GM12872 (cell line): ENCODE measurements around the gene UVRAG.

Experiments used
- CTCF ChIP-seq: IDR thresholded peaks from 3 replicates; pipeline ENCODE4 v1.5.1; 2011; ENCODE audit warnings: low read depth, mild to moderate bottlenecking, low read length, moderate library complexity; ENCODE audit not compliant: insufficient read depth

Gene UVRAG

GRCh38 chr11:76105637-76106036 is 290.6 kb downstream of the UVRAG start:
- no peak for TF ChIP-seq CTCF

- TF ChIP-seq CTCF: no peak
Measured at GRCh38 chr11:76107971-76108370, 293.0 kb downstream of the UVRAG start.

GRCh38 chr11:76114238-76114637 is 299.2 kb downstream of the UVRAG start:
- no peak for TF ChIP-seq CTCF

GRCh38 chr11:76115555-76115954 is 300.5 kb downstream of the UVRAG start:
- TF ChIP-seq CTCF: no peak

GRCh38 chr11:76119032-76119431 is 304.0 kb downstream of the UVRAG start:
- no peak for TF ChIP-seq CTCF

GRCh38 chr11:76119779-76120178 is 304.8 kb downstream of the UVRAG start:
- no peak for TF ChIP-seq CTCF

- no peak for TF ChIP-seq CTCF
Measured at GRCh38 chr11:76120513-76121101, 305.6 kb downstream of the UVRAG start.
